ENCODE measurements around the gene HSD11B2. TPM values are rescaled to one million over a fixed set of nuclear protein-coding genes. Genes with fewer than 3 reads are reported as not detected.

Gene HSD11B2
- total RNA-seq, 4 donors from 2014 or later: 0.20 to 2.9 (median 0.60) TPM; not detected in 1

- Histone ChIP-seq H3K4me1 (peaks cover 0 to 27% (median 9%) of the 10 kb centered on the region in 4 donors), H3K27ac (peak within 1 kb of the TSS; percentile 49 to 92 (median 83)), H3K9me3 (no peaks in the 10 kb centered on the region), H3K36me3 (no peaks in the 10 kb centered on the region), H3K4me3 (peak within 1 kb of the TSS; percentile 61 to 92 (median 77)), H3K27me3 (no peaks in the 10 kb centered on the region)
- DNase-seq (ENCODE audit: low spot score in 2 of 2): no peak
- WGBS, 2 donors: 0 to 1% methylated on average over 33 to 62 of the region's 73 CpGs
- TF ChIP-seq, protein P1, sequence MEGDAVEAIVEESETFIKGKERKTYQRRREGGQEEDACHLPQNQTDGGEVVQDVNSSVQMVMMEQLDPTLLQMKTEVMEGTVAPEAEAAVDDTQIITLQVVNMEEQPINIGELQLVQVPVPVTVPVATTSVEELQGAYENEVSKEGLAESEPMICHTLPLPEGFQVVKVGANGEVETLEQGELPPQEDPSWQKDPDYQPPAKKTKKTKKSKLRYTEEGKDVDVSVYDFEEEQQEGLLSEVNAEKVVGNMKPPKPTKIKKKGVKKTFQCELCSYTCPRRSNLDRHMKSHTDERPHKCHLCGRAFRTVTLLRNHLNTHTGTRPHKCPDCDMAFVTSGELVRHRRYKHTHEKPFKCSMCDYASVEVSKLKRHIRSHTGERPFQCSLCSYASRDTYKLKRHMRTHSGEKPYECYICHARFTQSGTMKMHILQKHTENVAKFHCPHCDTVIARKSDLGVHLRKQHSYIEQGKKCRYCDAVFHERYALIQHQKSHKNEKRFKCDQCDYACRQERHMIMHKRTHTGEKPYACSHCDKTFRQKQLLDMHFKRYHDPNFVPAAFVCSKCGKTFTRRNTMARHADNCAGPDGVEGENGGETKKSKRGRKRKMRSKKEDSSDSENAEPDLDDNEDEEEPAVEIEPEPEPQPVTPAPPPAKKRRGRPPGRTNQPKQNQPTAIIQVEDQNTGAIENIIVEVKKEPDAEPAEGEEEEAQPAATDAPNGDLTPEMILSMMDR (IDR thresholded peaks at IDR 0.05): peak; percentile 58 to 83 (median 64)
- TF ChIP-seq POLR2A (IDR thresholded peaks at IDR 0.05): peak in 1 of 2 donors; percentile 24
- peak in 1 of 2 donors; percentile 54 for TF ChIP-seq EP300 (IDR thresholded peaks at IDR 0.05)
These were observed 14.8 kb upstream of the HSD11B2 start, which contains the start of gene ZDHHC1 for GRCh38 chr16:67415872-67416793. Gene ZDHHC1 (minus strand): TSS chr16:67416477. CDS start chr16:67407775, 8,702 bp downstream.

GRCh38 chr16:67417333-67418061 is 13.4 kb upstream of the HSD11B2 start:
- 89 to 94% methylated on average over 2 of the region's 2 CpGs for WGBS, 2 donors
- Histone ChIP-seq H3K4me3 (no peak overlapping the region), H3K27me3 (no peaks in the 10 kb centered on the region), H3K27ac (no peak overlapping the region), H3K9me3 (no peaks in the 10 kb centered on the region), H3K36me3 (no peaks in the 10 kb centered on the region), H3K4me1 (peaks cover 0 to 27% (median 9%) of the 10 kb centered on the region in 4 donors)
- no peak for DNase-seq (ENCODE audit: low spot score in 2 of 2)
- TF ChIP-seq, protein P1 (IDR thresholded peaks at IDR 0.05): no peak
- TF ChIP-seq POLR2A (IDR thresholded peaks at IDR 0.05) (no peak), EP300 (IDR thresholded peaks at IDR 0.05) (no peak)

DNA sequence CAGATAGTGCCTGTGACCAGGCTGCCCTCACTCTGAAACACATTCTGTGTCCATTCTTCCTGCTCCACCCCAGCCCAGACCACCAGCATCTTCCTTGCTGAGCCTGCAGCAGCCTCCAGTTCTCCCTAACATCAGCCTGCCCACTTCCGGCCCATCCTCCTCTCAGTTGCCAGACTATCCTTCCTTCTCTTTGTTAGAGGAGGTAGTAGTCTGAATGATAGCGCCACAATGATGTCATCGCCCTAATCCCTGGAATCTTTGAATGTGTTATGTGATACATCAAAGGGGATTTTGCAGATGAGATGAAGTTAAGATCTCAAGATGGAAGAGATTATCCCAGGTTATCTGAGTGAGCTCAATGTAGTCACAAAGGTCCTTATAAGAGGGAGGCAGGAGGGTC is 11.4 kb upstream of the HSD11B2 start:
- no peak for TF ChIP-seq POLR2A (IDR thresholded peaks at IDR 0.05)
- no peak for TF ChIP-seq EP300 (IDR thresholded peaks at IDR 0.05)
- TF ChIP-seq, protein P1 (IDR thresholded peaks at IDR 0.05): no peak
- no peak overlapping the region for H3K27ac ChIP-seq

GRCh38 chr16:67419931-67420330 is 11.0 kb upstream of the HSD11B2 start:
- H3K4me3 ChIP-seq: no peak overlapping the region
- no peaks in the 10 kb centered on the region for H3K36me3 ChIP-seq
- no peak overlapping the region for H3K27ac ChIP-seq
- TF ChIP-seq, protein P1 (IDR thresholded peaks at IDR 0.05): no peak
- TF ChIP-seq EP300 (IDR thresholded peaks at IDR 0.05) (no peak), POLR2A (IDR thresholded peaks at IDR 0.05) (no peak)
- WGBS, 2 donors: 68% methylated on average over 3 of the region's 3 CpGs
- H3K27me3 ChIP-seq: no peaks in the 10 kb centered on the region
- no peak for DNase-seq (ENCODE audit: low spot score in 2 of 2)
- no peaks in the 10 kb centered on the region for H3K9me3 ChIP-seq
- peaks cover 0 to 24% (median 9%) of the 10 kb centered on the region in 4 donors for H3K4me1 ChIP-seq

More for the DNA sequence above, 11.4 kb upstream of the HSD11B2 start:
- Histone ChIP-seq H3K4me3 (no peak overlapping the region), H3K36me3 (no peaks in the 10 kb centered on the region), H3K27me3 (no peaks in the 10 kb centered on the region), H3K9me3 (no peaks in the 10 kb centered on the region), H3K4me1 (peaks cover 0 to 27% (median 9%) of the 10 kb centered on the region in 4 donors)
- no peak for DNase-seq (ENCODE audit: low spot score in 2 of 2)
- WGBS, 2 donors: 93 to 95% methylated on average over 3 of the region's 3 CpGs

Measured in tibial nerve (tissue), 4 donors.